ENCODE measurements around the gene GNAQ. TPM values are rescaled to one million over a fixed set of nuclear protein-coding genes. Genes with fewer than 3 reads are reported as not detected.

The GNAQ gene
- total and polyA plus RNA-seq, 4 donors = 6.8 to 19.6 (median 12.6) TPM

DNA sequence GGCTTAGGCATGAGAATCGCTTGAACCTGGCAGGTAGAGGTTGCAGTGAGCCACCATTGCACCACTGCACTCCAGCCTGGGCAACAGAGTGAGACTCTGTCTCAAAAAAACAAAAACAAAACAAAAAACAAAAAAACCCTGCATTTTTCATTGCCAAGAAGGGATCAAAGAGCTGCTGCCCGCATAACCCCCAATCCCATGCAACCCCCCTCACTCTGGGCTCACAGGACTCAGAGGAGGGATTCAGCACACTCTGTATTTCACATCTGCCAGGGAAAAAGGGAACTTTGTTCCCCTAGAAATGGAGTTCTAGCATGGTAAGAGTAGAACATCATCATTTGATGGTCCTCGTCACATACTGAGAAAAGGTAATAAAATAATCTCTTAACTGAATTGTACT, 229.5 kb downstream of the GNAQ start:
- Histone ChIP-seq H3K27me3 (ENCODE audit: control insufficient read depth in 4 of 4, insufficient read depth in 4 of 4, low read length in 3 of 4) (no peaks in the 10 kb centered on the region), H3K9me3 (ENCODE audit: control insufficient read depth in 4 of 4, low read length in 3 of 4) (no peaks in the 10 kb centered on the region), H3K36me3 (ENCODE audit: control insufficient read depth in 4 of 4, insufficient read depth in 3 of 4, low read depth in 1 of 4, low read length in 3 of 4) (no peaks in the 10 kb centered on the region), H3K9ac (ENCODE audit: low read depth in 1 of 2, low read length in 2 of 2) (no peak overlapping the region), H3K27ac (ENCODE audit: low read depth in 1 of 2, low read length in 2 of 2) (no peak overlapping the region), H3K4me1 (ENCODE audit: control insufficient read depth in 4 of 4, insufficient read depth in 4 of 4, low read length in 3 of 4) (no peaks in the 10 kb centered on the region), H3K4me3 (ENCODE audit: low read depth in 1 of 3, low read length in 3 of 3) (no peak overlapping the region)
- DNase-seq (ENCODE audit: low spot score) = no peak
- TF ChIP-seq RXRA (IDR thresholded peaks at IDR 0.05) (no peak), FOXA2 (IDR thresholded peaks at IDR 0.05) (no peak), HNF4A (conservative IDR thresholded peaks at IDR 0.05) (no peak), YY1 (IDR thresholded peaks at IDR 0.05) (no peak), NR2F2 (IDR thresholded peaks at IDR 0.05) (no peak), RAD21 (IDR thresholded peaks at IDR 0.05) (no peak), FOXA1 (IDR thresholded peaks at IDR 0.05) (no peak)
- TF ChIP-seq, protein P1, sequence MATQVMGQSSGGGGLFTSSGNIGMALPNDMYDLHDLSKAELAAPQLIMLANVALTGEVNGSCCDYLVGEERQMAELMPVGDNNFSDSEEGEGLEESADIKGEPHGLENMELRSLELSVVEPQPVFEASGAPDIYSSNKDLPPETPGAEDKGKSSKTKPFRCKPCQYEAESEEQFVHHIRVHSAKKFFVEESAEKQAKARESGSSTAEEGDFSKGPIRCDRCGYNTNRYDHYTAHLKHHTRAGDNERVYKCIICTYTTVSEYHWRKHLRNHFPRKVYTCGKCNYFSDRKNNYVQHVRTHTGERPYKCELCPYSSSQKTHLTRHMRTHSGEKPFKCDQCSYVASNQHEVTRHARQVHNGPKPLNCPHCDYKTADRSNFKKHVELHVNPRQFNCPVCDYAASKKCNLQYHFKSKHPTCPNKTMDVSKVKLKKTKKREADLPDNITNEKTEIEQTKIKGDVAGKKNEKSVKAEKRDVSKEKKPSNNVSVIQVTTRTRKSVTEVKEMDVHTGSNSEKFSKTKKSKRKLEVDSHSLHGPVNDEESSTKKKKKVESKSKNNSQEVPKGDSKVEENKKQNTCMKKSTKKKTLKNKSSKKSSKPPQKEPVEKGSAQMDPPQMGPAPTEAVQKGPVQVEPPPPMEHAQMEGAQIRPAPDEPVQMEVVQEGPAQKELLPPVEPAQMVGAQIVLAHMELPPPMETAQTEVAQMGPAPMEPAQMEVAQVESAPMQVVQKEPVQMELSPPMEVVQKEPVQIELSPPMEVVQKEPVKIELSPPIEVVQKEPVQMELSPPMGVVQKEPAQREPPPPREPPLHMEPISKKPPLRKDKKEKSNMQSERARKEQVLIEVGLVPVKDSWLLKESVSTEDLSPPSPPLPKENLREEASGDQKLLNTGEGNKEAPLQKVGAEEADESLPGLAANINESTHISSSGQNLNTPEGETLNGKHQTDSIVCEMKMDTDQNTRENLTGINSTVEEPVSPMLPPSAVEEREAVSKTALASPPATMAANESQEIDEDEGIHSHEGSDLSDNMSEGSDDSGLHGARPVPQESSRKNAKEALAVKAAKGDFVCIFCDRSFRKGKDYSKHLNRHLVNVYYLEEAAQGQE (IDR thresholded peaks at IDR 0.05) = no peak
- 97% methylated on average over 3 of the region's 3 CpGs for WGBS

DNA sequence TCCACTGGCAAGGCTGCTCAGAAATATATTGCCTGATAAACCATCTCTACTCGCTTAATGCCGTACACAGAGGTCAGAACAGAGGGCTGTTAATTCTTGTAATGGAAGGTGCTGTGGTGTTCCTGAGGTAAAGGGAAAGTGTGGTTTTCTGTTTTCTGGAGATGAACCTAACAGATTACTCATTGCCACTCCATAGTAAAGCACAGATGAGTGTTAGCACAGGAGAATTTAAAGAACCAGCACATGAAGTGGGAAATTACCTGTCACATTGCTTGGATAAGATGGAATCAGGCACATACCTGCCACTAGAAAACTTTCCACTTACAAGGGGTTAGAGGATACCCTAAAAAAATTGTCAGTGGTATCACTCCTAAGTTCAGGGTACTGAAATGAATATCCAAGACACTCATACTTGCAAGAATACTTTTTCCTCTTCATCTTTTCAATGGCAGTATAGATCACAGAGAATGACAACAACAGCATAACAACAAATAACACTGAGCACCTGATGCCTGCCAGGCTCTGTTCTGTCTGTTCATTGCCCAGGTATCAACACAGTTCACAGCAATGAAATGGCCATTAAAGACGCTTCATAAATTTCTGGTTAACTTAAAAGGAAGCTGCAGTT, 230.6 kb downstream of the GNAQ start:
- Histone ChIP-seq H3K27ac (ENCODE audit: low read depth in 1 of 2, low read length in 2 of 2) (no peak overlapping the region), H3K9ac (ENCODE audit: low read depth in 1 of 2, low read length in 2 of 2) (no peak overlapping the region), H3K36me3 (ENCODE audit: control insufficient read depth in 4 of 4, insufficient read depth in 3 of 4, low read depth in 1 of 4, low read length in 3 of 4) (peaks cover 0 to 7% (median 0%) of the 10 kb centered on the region in 4 donors), H3K27me3 (ENCODE audit: control insufficient read depth in 4 of 4, insufficient read depth in 4 of 4, low read length in 3 of 4) (no peaks in the 10 kb centered on the region), H3K9me3 (ENCODE audit: control insufficient read depth in 4 of 4, low read length in 3 of 4) (no peaks in the 10 kb centered on the region), H3K4me1 (ENCODE audit: control insufficient read depth in 4 of 4, insufficient read depth in 4 of 4, low read length in 3 of 4) (no peaks in the 10 kb centered on the region), H3K4me3 (ENCODE audit: low read depth in 1 of 3, low read length in 3 of 3) (no peak overlapping the region)
- no peak for DNase-seq (ENCODE audit: low spot score)
- TF ChIP-seq, protein P1 (IDR thresholded peaks at IDR 0.05) = no peak
- TF ChIP-seq TAF1 (conservative IDR thresholded peaks at IDR 0.05) (no peak), FOXA2 (IDR thresholded peaks at IDR 0.05) (no peak), SP1 (IDR thresholded peaks at IDR 0.05) (no peak), FOXA1 (IDR thresholded peaks at IDR 0.05) (no peak), NR2F2 (IDR thresholded peaks at IDR 0.05) (no peak), EGR1 (IDR thresholded peaks at IDR 0.05; ENCODE audit: low read depth in 2 of 2) (no peak)
- TF ChIP-seq, protein P2, sequence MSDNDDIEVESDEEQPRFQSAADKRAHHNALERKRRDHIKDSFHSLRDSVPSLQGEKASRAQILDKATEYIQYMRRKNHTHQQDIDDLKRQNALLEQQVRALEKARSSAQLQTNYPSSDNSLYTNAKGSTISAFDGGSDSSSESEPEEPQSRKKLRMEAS (IDR thresholded peaks at IDR 0.05) = no peak
- WGBS = 97% methylated on average over 3 of the region's 3 CpGs
